ENCODE measurements around the gene GPS1. TPM values are rescaled to one million over a fixed set of nuclear protein-coding genes. Genes with fewer than 3 reads are reported as not detected.

The GPS1 gene
- polyA plus RNA-seq, 1 experiment: 131 TPM

DNA sequence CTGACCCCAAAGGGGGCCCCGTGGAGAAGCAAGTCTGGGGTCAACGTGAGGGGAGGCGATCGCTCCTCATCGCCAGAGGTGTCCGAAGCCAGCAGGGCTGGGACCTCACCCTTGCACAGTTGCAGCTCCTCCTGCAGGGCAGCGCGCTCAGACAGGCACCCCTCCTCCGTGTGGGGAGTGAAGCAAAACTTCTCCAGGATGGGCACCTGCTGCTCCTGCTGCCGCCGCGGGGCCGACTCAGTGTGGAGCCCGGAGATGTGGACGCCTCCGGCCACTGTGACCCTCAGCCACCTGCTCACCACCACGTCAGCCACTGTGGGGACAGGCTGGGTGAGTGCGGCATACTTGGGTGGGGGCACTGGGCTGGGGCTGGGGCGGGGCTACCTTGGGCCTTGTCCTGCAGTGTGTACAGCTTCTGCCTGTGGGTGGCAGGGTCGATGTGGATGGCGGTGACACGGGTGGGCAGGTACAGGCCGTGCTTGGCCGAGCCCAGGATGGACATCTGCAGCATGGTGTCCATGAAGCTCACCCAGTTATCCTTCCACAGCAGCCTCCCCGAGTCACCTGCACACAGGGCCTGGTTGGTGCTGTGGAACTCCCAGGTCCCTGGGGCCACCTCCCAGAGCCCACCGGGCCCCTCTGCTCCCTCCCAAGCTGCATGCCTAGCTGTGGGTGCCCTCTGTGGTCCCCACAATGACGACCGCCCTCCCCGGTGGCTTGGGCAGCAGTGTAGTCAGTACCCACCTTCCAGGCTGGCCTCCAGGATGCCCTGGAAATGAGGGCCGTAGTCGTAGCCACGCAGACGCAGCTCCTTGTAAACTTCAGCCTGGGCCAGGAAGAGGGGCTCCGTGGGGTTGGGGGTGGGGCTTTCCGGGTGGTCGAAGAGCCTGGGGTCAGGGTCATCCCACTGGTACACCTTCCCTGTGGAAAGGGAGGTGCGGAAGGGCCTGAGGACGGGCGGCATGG, 35.5 kb downstream of the GPS1 start:
- H3K4me3 ChIP-seq (ENCODE audit: low read depth, low read length): no peak overlapping the region
- ChIA-PET CTCF (no interaction called here), POLR2A (no interaction called here)
- TF ChIP-seq CTCF (IDR thresholded peaks at IDR 0.05; ENCODE audit: insufficient read depth, low read depth, low read length): no peak
- peaks cover 73% of the 10 kb centered on the region for H3K36me3 ChIP-seq (ENCODE audit: control insufficient read depth, insufficient read depth, low read length)
- DNase-seq (ENCODE audit: low read depth): no peak
- H3K27me3 ChIP-seq (ENCODE audit: control insufficient read depth, insufficient read depth, low read length): no peaks in the 10 kb centered on the region

DNA sequence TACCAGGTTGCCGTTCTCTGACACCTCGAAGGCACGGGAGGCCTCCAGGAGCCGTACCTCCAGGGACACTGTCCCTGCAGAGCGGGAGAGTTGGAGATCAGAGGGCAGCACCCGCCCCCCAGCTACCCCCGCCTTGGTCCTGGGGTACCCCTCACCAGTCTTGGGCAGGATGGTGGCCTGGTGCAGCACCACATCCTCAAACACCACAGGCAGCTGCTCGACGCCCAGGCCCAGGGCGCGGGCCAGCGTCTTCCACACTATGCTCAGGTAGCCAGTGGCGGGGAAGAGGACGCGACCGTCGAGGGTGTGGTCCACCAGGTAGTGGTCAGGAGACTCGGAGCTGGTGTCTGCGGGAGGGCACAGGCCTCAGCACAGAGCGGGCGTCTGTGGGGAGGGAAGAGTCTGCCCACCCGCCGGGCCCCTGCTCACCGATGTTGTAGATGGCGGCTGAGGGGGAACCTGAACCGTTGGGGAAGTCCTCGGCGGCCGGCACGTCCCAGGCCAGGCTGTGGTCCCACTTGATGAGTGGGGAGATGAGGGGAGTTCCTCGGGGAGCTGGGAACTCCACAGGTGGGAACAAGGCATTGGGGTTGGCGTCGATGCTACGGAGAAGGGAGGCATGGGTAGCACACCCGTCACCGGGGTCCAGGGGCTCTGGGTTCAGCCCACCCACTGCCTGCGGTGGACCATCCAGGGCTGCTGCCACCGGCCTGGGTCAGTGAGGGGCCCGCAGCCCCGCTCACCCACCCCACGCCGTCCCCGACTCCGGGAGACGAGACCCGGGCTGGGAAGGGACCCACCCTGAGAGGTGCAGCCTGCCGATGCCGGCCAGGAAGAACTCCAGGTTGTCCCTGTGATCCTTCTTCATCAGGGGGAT, 36.5 kb downstream of the GPS1 start:
- peaks cover 71% of the 10 kb centered on the region for H3K36me3 ChIP-seq (ENCODE audit: control insufficient read depth, insufficient read depth, low read length)
- no peak for DNase-seq (ENCODE audit: low read depth)
- H3K27me3 ChIP-seq (ENCODE audit: control insufficient read depth, insufficient read depth, low read length): no peaks in the 10 kb centered on the region
- no peak overlapping the region for H3K4me3 ChIP-seq (ENCODE audit: low read depth, low read length)
- CTCF ChIA-PET: no interaction called here
- TF ChIP-seq CTCF (IDR thresholded peaks at IDR 0.05; ENCODE audit: insufficient read depth, low read depth, low read length): no peak
- POLR2A ChIA-PET: no interaction called here

DNA sequence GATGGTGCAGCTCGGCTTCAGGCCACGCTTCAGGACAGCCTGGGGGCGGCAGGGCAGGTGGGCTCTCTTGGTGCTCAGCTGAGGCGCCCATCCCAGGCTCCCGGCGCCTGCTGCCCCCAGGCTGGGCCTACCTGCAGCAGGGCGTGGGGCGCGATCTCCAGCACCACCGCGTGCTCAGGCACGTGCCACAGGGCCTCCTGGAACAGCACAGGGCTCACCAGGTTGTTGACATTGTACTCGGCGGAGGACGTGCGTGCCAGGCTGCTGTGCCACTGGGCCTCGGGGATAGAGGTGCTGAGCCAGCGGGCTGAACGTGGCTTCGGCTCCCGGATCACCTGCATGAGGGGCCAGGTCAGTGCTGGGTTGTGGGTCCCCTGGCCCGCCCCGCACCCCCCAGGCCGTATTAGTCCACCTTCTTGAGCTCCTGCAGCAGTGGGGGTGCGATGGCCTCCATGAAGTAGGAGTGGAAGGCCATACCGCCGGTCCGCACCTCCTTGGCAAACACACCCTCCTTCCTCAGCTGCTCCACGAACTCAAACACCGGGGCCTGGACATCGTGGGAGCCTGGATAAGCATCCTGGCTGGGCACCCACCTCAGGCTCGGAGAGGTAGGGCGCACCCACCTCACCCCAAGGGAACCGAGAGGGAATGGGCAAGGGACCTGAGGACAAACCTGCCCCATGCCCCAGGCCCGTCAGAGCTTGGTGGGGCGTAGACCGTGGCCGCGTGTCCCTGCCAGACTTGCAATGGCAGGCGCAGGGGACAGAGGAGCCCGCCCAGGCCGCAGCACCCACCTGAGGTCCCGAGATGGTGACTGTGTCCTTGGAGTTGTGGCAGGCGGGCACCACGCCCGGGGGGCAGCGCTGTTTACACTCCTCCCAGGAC, 37.4 kb downstream of the GPS1 start:
- DNase-seq (ENCODE audit: low read depth): no peak
- H3K27me3 ChIP-seq (ENCODE audit: control insufficient read depth, insufficient read depth, low read length): no peaks in the 10 kb centered on the region
- H3K36me3 ChIP-seq (ENCODE audit: control insufficient read depth, insufficient read depth, low read length): peaks cover 69% of the 10 kb centered on the region
- TF ChIP-seq CTCF (IDR thresholded peaks at IDR 0.05; ENCODE audit: insufficient read depth, low read depth, low read length): no peak
- CTCF ChIA-PET: no interaction called here
- POLR2A ChIA-PET: no interaction called here
- H3K4me3 ChIP-seq (ENCODE audit: low read depth, low read length): no peak overlapping the region

- no peak overlapping the region for H3K4me3 ChIP-seq (ENCODE audit: low read depth, low read length)
- H3K27me3 ChIP-seq (ENCODE audit: control insufficient read depth, insufficient read depth, low read length): no peaks in the 10 kb centered on the region
- POLR2A ChIA-PET: no interaction called here
- CTCF ChIA-PET: no interaction called here
- no peak for TF ChIP-seq CTCF (IDR thresholded peaks at IDR 0.05; ENCODE audit: insufficient read depth, low read depth, low read length)
- H3K36me3 ChIP-seq (ENCODE audit: control insufficient read depth, insufficient read depth, low read length): peaks cover 70% of the 10 kb centered on the region
- DNase-seq (ENCODE audit: low read depth): no peak
Measured at GRCh38 chr17:82089723-82090548, 38.2 kb downstream of the GPS1 start.

Data from BJ (cell line).